Adrenal gland (tissue), 12 donors: ENCODE measurements around the gene JAML. TPM values are rescaled to one million over a fixed set of nuclear protein-coding genes. Genes with fewer than 3 reads are reported as not detected.

Source experiments
- DNase-seq, 7 donors: peaks; one replicate each; pipeline ENCODE4 v3.0.0-alpha.2; 2019 to 2020
- H3K27ac ChIP-seq, 5 donors: fragments of 200-600 bp; sonication (generic) in 4 of 5; 1 replicate in 3 of 5; 2 replicates in 2 of 5; pipeline versions ENCODE4 v1.5.1 to v1.8.0; 2016 to 2020; ENCODE audit warnings: mild to moderate bottlenecking in 1 of 5
- H3K27me3 ChIP-seq: fragments of 200-600 bp; 2 replicates; pipeline ENCODE4 v1.8.0; 2021
- H3K36me3 ChIP-seq, 2 donors: fragments of 200-600 bp; replicated peaks in 1 of 2; 1 replicate in 1 of 2; 2 replicates in 1 of 2; pipeline versions ENCODE4 v1.5.1 to v1.8.0; 2018 to 2022
- H3K4me1 ChIP-seq, 2 donors: fragments of 200-600 bp; replicated peaks in 1 of 2; 1 replicate in 1 of 2; 2 replicates in 1 of 2; pipeline versions ENCODE4 v1.5.1 to v1.8.0; 2018 to 2021
- H3K4me3 ChIP-seq, 4 donors: fragments of 200-600 bp; sonication (generic) in 3 of 4; one replicate each; pipeline ENCODE4 v1.5.1; 2016 to 2018
- H3K9me3 ChIP-seq, 3 donors: fragments of 200-600 bp; sonication (generic) in 1 of 3; replicated peaks in 1 of 3; 1 replicate in 2 of 3; 2 replicates in 1 of 3; pipeline versions ENCODE4 v1.5.1 to v1.8.0; 2016 to 2021
- CTCF ChIP-seq, 6 experiments: fragments of 450-650 bp in 4 of 6; fragments of 200-600 bp in 2 of 6; sonication (generic) in 1 of 6; IDR thresholded peaks; 1 replicate in 5 of 6; 2 replicates in 1 of 6; pipeline versions ENCODE4 v1.5.1 to v1.8.0; 2016 to 2021; ENCODE audit warnings: antibody characterized with exemption in 6 of 6, mild to moderate bottlenecking in 2 of 6, moderate library complexity in 1 of 6
- POLR2A ChIP-seq, 2 donors: fragments of 450-650 bp; IDR thresholded peaks; one replicate each; pipeline ENCODE4 v1.6.1; 2017; ENCODE audit warnings: antibody characterized with exemption in 2 of 2, mild to moderate bottlenecking in 2 of 2, moderate library complexity in 1 of 2
- WGBS, 4 donors: extraction: QIAGEN DNeasy Blood & Tissue Kit in 2 of 4; methylation state at CpG; one replicate each; pipeline versions ENCODE4 v1.1.5 to v1.1.7; 2013 to 2017; 5-methylcytosine and 5-hydroxymethylcytosine counted together
- intact Hi-C, 2 donors: fragments of 100-400 bp; cut with DNase I; formaldehyde crosslinking; loops; one replicate each; pipeline versions ENCODE4 v1.14.1 to v1.15.0; 2022 to 2023
- polyA plus RNA-seq, 3 donors: library from polyadenylated mRNA; stranded (reverse); fragments of 200-250 nt in 2 of 3; fragments of 350-450 nt in 1 of 3; fragmentation: Illumina TruSeq in 1 of 3; extraction: RNeasy Lipid Tissue Mini Kit (QIAGEN cat#74804) in 1 of 3; gene quantifications; one replicate each; pipeline ENCODE4 v1.2.3, GENCODE V29; 2013 to 2014
- total RNA-seq, 9 donors: library from RNA; depleted of rRNA in 4 of 9; stranded (reverse); fragments of >200 nt in 4 of 9; fragments of 120-200 nt in 1 of 9; fragmentation: NEBNext Ultra II Directional in 1 of 9; extraction: Animal tissue kit (Norgen Biotek cat#: 25700) in 1 of 9; gene quantifications; one replicate each; pipeline versions ENCODE4 v1.1.0 to v1.2.4, GENCODE V29; 2013 to 2023
- donor health status: healthy with polysubstance abuse.
- donor health status: Bipolar disorder and iron deficiency.
- donor health status: DM: yes; HTN: yes; CAD: no.
- donor health status: DM: no; HTN: no; CAD: no.
- donor health status: DM: no; HTN: no; CAD: no.
- donor health status: DM: yes; HTN: yes; CAD: no.

Gene JAML
- total and polyA plus RNA-seq, 12 donors: 1.8 to 13.9 (median 4.5) TPM

GRCh38 chr11:118201966-118202365 is 22.8 kb downstream of the JAML start:
- Histone ChIP-seq H3K36me3 (no peaks in the 10 kb centered on the region), H3K9me3 (no peaks in the 10 kb centered on the region), H3K27ac (no peak overlapping the region), H3K4me1 (peaks cover 0 to 10% of the 10 kb centered on the region in 2 donors), H3K27me3 (no peaks in the 10 kb centered on the region), H3K4me3 (no peak overlapping the region)
- DNase-seq: no peak
- intact Hi-C loops: no loop called here
- TF ChIP-seq POLR2A (IDR thresholded peaks at IDR 0.05): no peak
- TF ChIP-seq CTCF (IDR thresholded peaks at IDR 0.05): no peak
- 68 to 76% (median 75%) methylated on average over 2 of the region's 2 CpGs for WGBS, 4 donors

- H3K4me3 ChIP-seq: no peak overlapping the region
- no peaks in the 10 kb centered on the region for H3K27me3 ChIP-seq
- no peaks in the 10 kb centered on the region for H3K36me3 ChIP-seq
- no peak for TF ChIP-seq CTCF (IDR thresholded peaks at IDR 0.05)
- TF ChIP-seq POLR2A (IDR thresholded peaks at IDR 0.05): no peak
- intact Hi-C loops: no loop called here
- H3K27ac ChIP-seq: no peak overlapping the region
- H3K9me3 ChIP-seq: no peaks in the 10 kb centered on the region
- no peak for DNase-seq
- H3K4me1 ChIP-seq: peaks cover 0 to 10% of the 10 kb centered on the region in 2 donors
- WGBS, 4 donors: 80 to 87% (median 85%) methylated on average over 9 of the region's 9 CpGs
Measured at GRCh38 chr11:118200901-118201680, 23.7 kb downstream of the JAML start.

GRCh38 chr11:118200497-118200896 is 24.3 kb downstream of the JAML start:
- Histone ChIP-seq H3K27me3 (no peaks in the 10 kb centered on the region), H3K27ac (no peak overlapping the region), H3K9me3 (no peaks in the 10 kb centered on the region), H3K4me3 (no peak overlapping the region), H3K36me3 (no peaks in the 10 kb centered on the region), H3K4me1 (peaks cover 0 to 10% of the 10 kb centered on the region in 2 donors)
- intact Hi-C loops: no loop called here
- no peak for DNase-seq
- WGBS, 4 donors: 74 to 84% (median 84%) methylated on average over 3 to 5 of the region's 5 CpGs
- TF ChIP-seq CTCF (IDR thresholded peaks at IDR 0.05): no peak
- no peak for TF ChIP-seq POLR2A (IDR thresholded peaks at IDR 0.05)

- intact Hi-C loops: loop anchor here (2.0 to 5.0 kb wide), 2 partner anchors 153 to 154 kb away; no protein-coding TSS in a partner anchor
- no peak for DNase-seq
- Histone ChIP-seq H3K27me3 (no peaks in the 10 kb centered on the region), H3K4me3 (no peak overlapping the region), H3K9me3 (no peaks in the 10 kb centered on the region), H3K4me1 (peaks cover 0 to 10% of the 10 kb centered on the region in 2 donors), H3K36me3 (no peaks in the 10 kb centered on the region), H3K27ac (no peak overlapping the region)
- TF ChIP-seq CTCF (IDR thresholded peaks at IDR 0.05) (no peak), POLR2A (IDR thresholded peaks at IDR 0.05) (no peak)
- WGBS, 4 donors: 69 to 76% (median 71%) methylated on average over 6 of the region's 6 CpGs
Measured at GRCh38 chr11:118199135-118199534, 25.7 kb downstream of the JAML start.
